IMR-90 (cell line): ENCODE results near the gene SHC1. TPM values are rescaled to one million over a fixed set of nuclear protein-coding genes. Genes with fewer than 3 reads are reported as not detected.

Experiments used
- BHLHE40 ChIP-seq: fragments of 150-350 bp; IDR thresholded peaks from 2 replicates; pipeline ENCODE4 v1.6.1; 2016; ENCODE audit warnings: mild to moderate bottlenecking, low read depth, low read length
- MAZ ChIP-seq: IDR thresholded peaks from 2 replicates; pipeline ENCODE4 v1.6.1; 2012; ENCODE audit warnings: low read depth, mild to moderate bottlenecking, low read length, improper control_type of control experiment, moderate library complexity, borderline replicate concordance
- NFE2L2 ChIP-seq: fragments of 150-350 bp; IDR thresholded peaks from 2 replicates; pipeline ENCODE4 v1.6.1; 2016; ENCODE audit warnings: low read depth, mild to moderate bottlenecking, low read length
- POLR2A ChIP-seq: IDR thresholded peaks from 2 replicates; pipeline ENCODE4 v1.6.1; 2012; ENCODE audit warnings: mild to moderate bottlenecking, low read depth, low read length
- polyA plus RNA-seq, 3 experiments: library from polyadenylated mRNA; depleted of rRNA; stranded (reverse); fragments of >200 nt; gene quantifications; 2 replicates each; pipeline ENCODE4 v1.2.3, GENCODE V29; 2012; ENCODE audit warnings: low replicate concordance in 1 of 3
- total RNA-seq: library from RNA; depleted of rRNA; stranded (reverse); fragments of >200 nt; gene quantifications from 2 replicates; pipeline ENCODE4 v1.2.3, GENCODE V29; 2012

The SHC1 gene
- total and polyA plus RNA-seq, 2 of the 4 experiments (the other 2 are of a cell fraction): 352 to 355 TPM

GRCh38 chr1:154955718-154956543 lies 14.6 kb downstream of the SHC1 start, which contains the start of gene PBXIP1 (continued):
- TF ChIP-seq NFE2L2 (no peak), BHLHE40 (no peak), MAZ (no peak), POLR2A (peak; percentile 37; the same call in 1 of the 2 replicates)
